Activated CD8-positive, alpha-beta memory T cell treated with anti-CD3 and anti-CD28 coated beads, Interleukin-2, amount 10 ng/mL, durations not matched to agents 7 days and 5 days (primary cell): Measurements from ENCODE around the gene FALEC. TPM values are rescaled to one million over a fixed set of nuclear protein-coding genes. Genes with fewer than 3 reads are reported as not detected.

Experiments used
- ATAC-seq: fragments of 150-1000 bp; cut with Tn5 transposase; one replicate; pipeline ENCODE4 v1.10.0; 2021; ENCODE audit warnings: moderate library complexity
- CTCF ChIA-PET: fragments of 350-600 bp; sonication (Branson Sonifier 250); formaldehyde crosslinking; loops from one replicate; lab custom pipeline; 2021; ENCODE audit warnings: antibody characterized with exemption; lab: Charles Lee
- DNase-seq: peaks from one replicate; pipeline ENCODE4 v3.0.0-alpha.2; 2020
- H3K27ac Mint-ChIP-seq: one replicate; pipeline ENCODE4 v1.8.0; 2021; ENCODE audit warnings: mild to moderate bottlenecking, mixed read lengths
- H3K27me3 Mint-ChIP-seq: one replicate; pipeline ENCODE4 v1.8.0; 2021; ENCODE audit warnings: mixed read lengths
- H3K36me3 Mint-ChIP-seq: one replicate; pipeline ENCODE4 v1.8.0; 2021; ENCODE audit warnings: mild to moderate bottlenecking, mixed read lengths
- H3K4me1 Mint-ChIP-seq: one replicate; pipeline ENCODE4 v1.8.0; 2021; ENCODE audit warnings: mixed read lengths
- H3K4me3 Mint-ChIP-seq: one replicate; pipeline ENCODE4 v1.8.0; 2021; ENCODE audit warnings: mild to moderate bottlenecking, moderate library complexity, mixed read lengths
- H3K9me3 Mint-ChIP-seq: one replicate; pipeline ENCODE4 v1.8.0; 2022; ENCODE audit warnings: low read depth, mixed read lengths
- total RNA-seq, 2 experiments: library from RNA; stranded (reverse); gene quantifications; one replicate each; pipeline ENCODE4 v1.2.3, GENCODE V29; 2021

The FALEC gene
- total RNA-seq, 2 experiments from 2014 or later = 0.59 TPM; not detected in 1

DNA sequence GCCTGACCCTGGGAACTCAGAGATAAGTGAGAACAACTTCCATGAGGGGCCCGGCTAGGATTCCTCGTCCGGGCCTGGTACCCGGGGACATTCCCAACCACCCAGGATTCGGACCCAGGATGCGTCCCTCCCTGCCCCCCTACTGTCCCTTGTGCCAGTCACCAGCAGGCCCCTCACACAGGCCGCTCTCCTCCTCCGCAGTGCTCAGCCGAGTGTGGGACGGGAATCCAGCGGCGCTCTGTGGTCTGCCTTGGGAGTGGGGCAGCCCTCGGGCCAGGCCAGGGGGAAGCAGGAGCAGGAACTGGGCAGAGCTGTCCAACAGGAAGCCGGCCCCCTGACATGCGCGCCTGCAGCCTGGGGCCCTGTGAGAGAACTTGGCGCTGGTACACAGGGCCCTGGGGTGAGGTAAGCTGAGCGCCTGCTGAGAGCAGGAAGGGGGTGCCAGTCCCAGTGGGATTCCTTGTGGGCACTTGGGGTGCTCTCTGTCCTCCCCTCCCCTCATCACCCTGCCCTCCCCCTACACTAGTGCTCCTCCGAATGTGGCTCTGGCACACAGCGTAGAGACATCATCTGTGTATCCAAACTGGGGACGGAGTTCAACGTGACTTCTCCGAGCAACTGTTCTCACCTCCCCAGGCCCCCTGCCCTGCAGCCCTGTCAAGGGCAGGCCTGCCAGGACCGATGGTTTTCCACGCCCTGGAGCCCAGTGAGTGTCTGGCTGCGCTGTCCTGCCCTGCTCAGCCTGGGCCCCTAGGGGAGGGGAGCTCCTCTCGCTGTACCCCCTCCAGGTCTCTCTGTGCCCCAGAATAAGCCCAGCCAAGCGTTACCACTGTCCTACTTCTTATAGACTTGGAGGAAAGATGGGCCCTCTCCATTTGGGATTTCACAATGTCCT lies 43.5 kb downstream of the FALEC start:
- H3K4me3 Mint-ChIP-seq = no peak overlapping the region

GRCh38 chr1:150559656-150560010 lies 44.1 kb downstream of the FALEC start:
- Mint-ChIP-seq H3K27ac (no peak overlapping the region), H3K36me3 (peaks cover 2% of the 10 kb centered on the region), H3K4me3 (no peak overlapping the region), H3K4me1 (peaks cover 38% of the 10 kb centered on the region), H3K9me3 (no peaks in the 10 kb centered on the region), H3K27me3 (no peaks in the 10 kb centered on the region)
- ATAC-seq = no peak
- DNase-seq = peak; percentile 40
- CTCF ChIA-PET = interaction anchor here (0.6 to 12.0 kb wide), 27 partner anchors 9 to 436 kb away, joined by 3 to 297 read pairs (median 4); partner anchors contain the start of genes ADAMTSL4, CA14, CERS2 and CTSS

More for the DNA sequence above, 43.5 kb downstream of the FALEC start:
- DNase-seq (peak; percentile 40), ATAC-seq (no peak)
- Mint-ChIP-seq H3K27ac (no peak overlapping the region), H3K27me3 (no peaks in the 10 kb centered on the region), H3K4me1 (peaks cover 32% of the 10 kb centered on the region), H3K36me3 (peaks cover under 1% of the 10 kb centered on the region), H3K9me3 (no peaks in the 10 kb centered on the region)
- CTCF ChIA-PET = interaction anchor here (0.6 to 12.0 kb wide), 25 partner anchors 8 to 437 kb away, joined by 3 to 297 read pairs (median 4); partner anchors contain the start of genes ADAMTSL4, CA14, CERS2 and CTSS

- Mint-ChIP-seq H3K9me3 (no peaks in the 10 kb centered on the region), H3K4me3 (peak overlapping the region; percentile 87), H3K27me3 (no peaks in the 10 kb centered on the region), H3K36me3 (peaks cover 4% of the 10 kb centered on the region), H3K27ac (peak overlapping the region; percentile 100), H3K4me1 (peaks cover 42% of the 10 kb centered on the region)
- DNase-seq (peak; percentile 86), ATAC-seq (peak; percentile 13)
- CTCF ChIA-PET = interaction anchor here (0.6 to 12.0 kb wide), 44 partner anchors 8 to 721 kb away, joined by 3 to 297 read pairs (median 5); partner anchors contain the start of genes ADAMTSL4, CA14, CERS2 and CTSS
Measured at GRCh38 chr1:150560011-150560438, 44.5 kb downstream of the FALEC start.

DNA sequence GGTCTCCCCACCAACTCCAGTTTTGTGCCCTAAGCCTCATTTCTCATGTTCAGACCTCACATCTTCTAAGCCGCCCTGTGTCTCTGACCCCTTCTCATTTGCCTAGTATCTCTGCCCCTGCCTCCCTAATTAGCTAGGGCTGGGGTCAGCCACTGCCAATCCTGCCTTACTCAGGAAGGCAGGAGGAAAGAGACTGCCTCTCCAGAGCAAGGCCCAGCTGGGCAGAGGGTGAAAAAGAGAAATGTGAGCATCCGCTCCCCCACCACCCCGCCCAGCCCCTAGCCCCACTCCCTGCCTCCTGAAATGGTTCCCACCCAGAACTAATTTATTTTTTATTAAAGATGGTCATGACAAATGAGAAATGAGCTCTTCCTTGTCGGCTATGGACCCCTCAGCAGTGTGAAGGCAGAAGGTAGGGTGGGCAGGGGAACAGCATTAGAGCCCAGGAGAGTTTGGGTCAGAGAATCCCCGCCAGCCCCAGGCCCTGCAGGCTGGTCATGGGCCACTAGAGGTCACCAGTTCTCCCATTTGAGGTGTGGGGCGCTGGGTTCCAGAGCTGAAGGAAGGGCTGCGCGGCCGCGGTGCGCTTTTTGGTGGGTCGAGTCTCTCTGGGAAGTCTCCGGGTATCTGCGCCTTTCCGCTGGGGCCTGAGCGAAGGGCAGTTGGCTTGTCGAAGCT lies 45.2 kb downstream of the FALEC start:
- peaks cover 4% of the 10 kb centered on the region for H3K36me3 Mint-ChIP-seq
- CTCF ChIA-PET = interaction anchor here (0.5 to 12.0 kb wide), 57 partner anchors 9 to 721 kb away, joined by 3 to 297 read pairs (median 4); partner anchors contain the start of genes ADAMTSL4, APH1A, CA14 and CERS2

GRCh38 chr1:150561254-150561973 lies 45.9 kb downstream of the FALEC start:
- Mint-ChIP-seq H3K27ac (peak overlapping the region; percentile 100), H3K4me3 (peak overlapping the region; percentile 87), H3K9me3 (no peaks in the 10 kb centered on the region), H3K36me3 (peaks cover 4% of the 10 kb centered on the region), H3K4me1 (peaks cover 50% of the 10 kb centered on the region), H3K27me3 (no peaks in the 10 kb centered on the region)
- peak; percentile 83 for DNase-seq
- ATAC-seq = peak; percentile 30
- CTCF ChIA-PET = interaction anchor here (0.5 to 12.0 kb wide), 45 partner anchors 10 to 444 kb away, joined by 3 to 297 read pairs (median 5); partner anchors contain the start of genes ADAMTSL4, APH1A, CA14 and ENSA

More for the DNA sequence above, 45.2 kb downstream of the FALEC start:
- no peaks in the 10 kb centered on the region for H3K9me3 Mint-ChIP-seq
- ATAC-seq (peak; percentile 48), DNase-seq (peak; percentile 92)
- no peaks in the 10 kb centered on the region for H3K27me3 Mint-ChIP-seq
- peak overlapping the region; percentile 100 for H3K27ac Mint-ChIP-seq
- peak overlapping the region; percentile 87 for H3K4me3 Mint-ChIP-seq
- H3K4me1 Mint-ChIP-seq = peaks cover 44% of the 10 kb centered on the region

- DNase-seq (peak; percentile 96), ATAC-seq (peak; percentile 65)
- H3K9me3 Mint-ChIP-seq = no peaks in the 10 kb centered on the region
- peak overlapping the region; percentile 100 for H3K27ac Mint-ChIP-seq
- H3K4me1 Mint-ChIP-seq = peaks cover 56% of the 10 kb centered on the region
- H3K27me3 Mint-ChIP-seq = no peaks in the 10 kb centered on the region
- CTCF ChIA-PET = interaction anchor here (1.1 to 12.0 kb wide), 14 partner anchors 12 to 444 kb away, joined by 3 to 297 read pairs (median 5); partner anchors contain the start of genes ENSA and MCL1
- H3K4me3 Mint-ChIP-seq = peak overlapping the region; percentile 87
- peaks cover 4% of the 10 kb centered on the region for H3K36me3 Mint-ChIP-seq
Measured at GRCh38 chr1:150561974-150562445, 46.5 kb downstream of the FALEC start.

DNA sequence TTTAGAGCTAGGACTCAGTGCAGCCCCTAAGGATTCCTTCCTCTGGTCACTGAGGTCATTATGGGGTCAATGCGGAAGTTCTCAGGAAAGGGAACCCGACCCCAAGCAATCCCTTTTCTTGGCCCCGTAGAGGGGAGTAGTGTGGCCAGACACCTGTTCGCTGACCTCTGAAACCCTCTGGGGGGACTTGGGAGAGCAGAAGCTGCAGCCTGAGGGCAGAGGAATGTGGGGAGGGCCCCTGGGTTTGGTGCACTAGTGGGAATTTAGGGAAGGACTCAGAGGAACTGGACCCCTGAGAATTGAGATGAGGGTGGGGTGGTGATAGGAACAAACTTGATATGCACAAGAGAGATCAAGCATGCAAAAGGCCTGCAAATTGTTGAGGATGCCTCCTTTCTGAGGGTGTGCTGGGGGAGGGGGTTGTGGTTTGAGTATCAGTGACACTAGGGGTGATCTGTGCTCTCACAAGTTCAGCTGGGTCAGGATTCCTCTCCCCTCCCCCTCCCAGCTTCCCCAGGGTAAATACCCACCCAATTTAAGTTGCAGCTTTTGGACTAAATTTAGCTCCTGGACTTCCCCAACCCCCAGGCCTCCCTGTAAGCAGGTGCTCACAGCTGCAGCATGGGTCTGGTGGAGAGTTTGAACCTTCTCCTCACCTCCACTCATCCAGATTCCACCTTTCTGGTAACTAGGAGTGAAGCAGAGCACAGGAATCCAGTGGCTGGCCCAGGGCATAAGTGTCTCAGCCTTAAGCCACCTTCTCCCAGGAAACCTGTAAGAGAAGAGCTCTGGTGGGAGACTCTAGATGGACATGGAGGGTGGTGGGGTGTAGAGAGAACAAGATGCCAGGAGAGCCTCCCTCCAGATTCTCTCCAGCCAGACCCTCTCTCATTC lies 47.1 kb downstream of the FALEC start:
- Mint-ChIP-seq H3K36me3 (peaks cover 8% of the 10 kb centered on the region), H3K27me3 (no peaks in the 10 kb centered on the region), H3K27ac (peak overlapping the region; percentile 100), H3K4me3 (peak overlapping the region; percentile 87), H3K9me3 (no peaks in the 10 kb centered on the region), H3K4me1 (peaks cover 63% of the 10 kb centered on the region)
- CTCF ChIA-PET = interaction anchor here (1.1 to 12.0 kb wide), 10 partner anchors 12 to 443 kb away, joined by 3 to 297 read pairs (median 6); partner anchors contain the start of genes ENSA and MCL1
- peak; percentile 89 for DNase-seq
- ATAC-seq = peak; percentile 1

GRCh38 chr1:150563340-150564038 lies 47.9 kb downstream of the FALEC start:
- peak overlapping the region; percentile 87 for H3K4me3 Mint-ChIP-seq
- ATAC-seq (peak; percentile 11), DNase-seq (peak; percentile 69)
- peaks cover 8% of the 10 kb centered on the region for H3K36me3 Mint-ChIP-seq
- CTCF ChIA-PET = interaction anchor here (0.9 to 12.0 kb wide), 6 partner anchors 11 to 61 kb away, joined by 3 to 297 read pairs (median 4); partner anchors contain the start of gene MCL1
- H3K27me3 Mint-ChIP-seq = no peaks in the 10 kb centered on the region
- H3K27ac Mint-ChIP-seq = peak overlapping the region; percentile 100
- no peaks in the 10 kb centered on the region for H3K9me3 Mint-ChIP-seq
- H3K4me1 Mint-ChIP-seq = peaks cover 71% of the 10 kb centered on the region

DNA sequence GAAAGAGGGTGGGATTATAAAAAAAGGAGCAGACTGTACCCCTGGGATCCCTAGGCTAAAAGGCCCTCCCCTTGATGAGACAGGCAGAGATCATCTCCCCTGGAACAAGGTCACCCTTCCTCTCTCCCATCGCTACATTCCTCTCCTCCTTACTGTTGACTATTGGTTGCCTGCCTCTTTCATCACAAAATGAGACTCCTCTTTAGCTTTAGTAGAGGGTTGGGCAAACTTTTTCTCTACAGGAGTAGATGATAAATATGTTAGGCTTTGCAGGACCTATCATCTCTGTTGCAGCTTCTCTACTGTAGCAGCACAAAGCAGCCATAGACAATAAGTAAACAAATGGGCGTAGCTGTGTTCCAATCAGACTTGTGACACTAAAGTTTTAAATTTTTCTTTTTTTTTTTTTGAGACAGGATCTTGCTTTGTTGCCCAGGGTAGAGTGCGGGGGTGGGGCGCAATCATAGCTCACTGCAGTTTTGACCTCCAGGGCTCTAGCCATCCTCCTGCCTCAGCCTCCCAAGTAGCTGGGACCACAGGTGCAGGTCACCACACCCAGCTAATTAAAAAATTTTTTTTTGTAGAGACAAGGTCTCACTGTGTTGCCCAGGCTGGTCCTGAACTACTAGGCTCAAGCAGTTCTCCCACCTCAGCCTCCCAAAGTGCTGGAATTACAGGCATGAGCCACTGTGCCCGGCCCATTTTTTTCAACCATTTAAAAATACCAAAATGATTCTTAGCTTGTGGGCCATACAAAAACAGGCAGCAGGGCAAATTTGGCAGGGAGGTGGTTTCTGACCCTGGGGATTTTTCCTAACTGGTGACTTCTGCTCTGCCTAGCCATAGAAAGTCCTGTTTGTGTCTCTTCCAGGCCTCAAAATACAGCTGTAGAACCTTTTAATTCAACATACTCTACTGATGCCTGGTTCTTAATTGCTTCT lies 48.8 kb downstream of the FALEC start:
- Mint-ChIP-seq H3K9me3 (no peaks in the 10 kb centered on the region), H3K4me1 (peaks cover 79% of the 10 kb centered on the region), H3K27me3 (no peaks in the 10 kb centered on the region), H3K4me3 (peak overlapping the region; percentile 87), H3K27ac (peak overlapping the region; percentile 100), H3K36me3 (peaks cover 8% of the 10 kb centered on the region)
- no peak for ATAC-seq
- peak; percentile 55 for DNase-seq
- CTCF ChIA-PET = interaction anchor here (0.8 to 12.0 kb wide), 7 partner anchors 10 to 432 kb away, joined by 3 to 297 read pairs (median 4); partner anchors contain the start of gene MCL1
